Measurements from ENCODE around the gene GPR137. TPM values are rescaled to one million over a fixed set of nuclear protein-coding genes. Genes with fewer than 3 reads are reported as not detected.

Gene GPR137
- total RNA-seq, 1 donor from 2014 or later, result 57.8 TPM

DNA sequence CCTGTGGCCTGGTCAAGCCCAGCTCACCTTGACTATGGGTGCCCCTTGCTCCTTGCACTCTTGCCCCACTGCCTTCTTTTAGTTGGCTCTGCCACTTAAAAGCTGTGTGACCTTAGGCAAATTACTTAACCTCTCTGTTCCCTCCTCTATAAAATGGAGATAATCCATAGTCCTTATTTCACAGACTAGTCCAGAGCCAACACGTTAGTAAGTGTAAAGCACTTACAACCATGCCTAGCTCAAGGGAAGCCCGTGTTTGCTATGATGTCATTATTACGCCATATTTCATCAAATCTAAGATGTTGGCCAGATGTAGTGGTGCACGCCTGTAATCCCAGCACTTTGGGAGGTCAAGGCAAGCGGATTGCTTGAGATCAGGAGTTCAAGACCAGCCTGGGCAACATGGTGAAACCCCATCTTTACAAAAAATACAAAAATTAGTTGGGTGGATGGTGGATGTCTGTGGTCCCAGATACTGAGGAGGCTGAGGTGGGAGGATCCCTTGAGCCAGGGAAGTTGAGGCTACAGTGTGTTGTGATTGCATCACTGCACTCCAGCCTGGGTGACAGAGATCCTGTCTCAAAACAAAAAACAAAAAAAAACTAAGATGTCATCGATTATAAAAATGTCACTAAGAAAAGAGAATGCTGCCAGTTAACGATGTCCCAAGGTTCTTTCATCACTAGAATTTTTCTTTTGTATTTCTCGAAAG, 52.0 kb downstream of the GPR137 start:
- TF ChIP-seq, protein P1, sequence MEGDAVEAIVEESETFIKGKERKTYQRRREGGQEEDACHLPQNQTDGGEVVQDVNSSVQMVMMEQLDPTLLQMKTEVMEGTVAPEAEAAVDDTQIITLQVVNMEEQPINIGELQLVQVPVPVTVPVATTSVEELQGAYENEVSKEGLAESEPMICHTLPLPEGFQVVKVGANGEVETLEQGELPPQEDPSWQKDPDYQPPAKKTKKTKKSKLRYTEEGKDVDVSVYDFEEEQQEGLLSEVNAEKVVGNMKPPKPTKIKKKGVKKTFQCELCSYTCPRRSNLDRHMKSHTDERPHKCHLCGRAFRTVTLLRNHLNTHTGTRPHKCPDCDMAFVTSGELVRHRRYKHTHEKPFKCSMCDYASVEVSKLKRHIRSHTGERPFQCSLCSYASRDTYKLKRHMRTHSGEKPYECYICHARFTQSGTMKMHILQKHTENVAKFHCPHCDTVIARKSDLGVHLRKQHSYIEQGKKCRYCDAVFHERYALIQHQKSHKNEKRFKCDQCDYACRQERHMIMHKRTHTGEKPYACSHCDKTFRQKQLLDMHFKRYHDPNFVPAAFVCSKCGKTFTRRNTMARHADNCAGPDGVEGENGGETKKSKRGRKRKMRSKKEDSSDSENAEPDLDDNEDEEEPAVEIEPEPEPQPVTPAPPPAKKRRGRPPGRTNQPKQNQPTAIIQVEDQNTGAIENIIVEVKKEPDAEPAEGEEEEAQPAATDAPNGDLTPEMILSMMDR (IDR thresholded peaks at IDR 0.05), result no peak

DNA sequence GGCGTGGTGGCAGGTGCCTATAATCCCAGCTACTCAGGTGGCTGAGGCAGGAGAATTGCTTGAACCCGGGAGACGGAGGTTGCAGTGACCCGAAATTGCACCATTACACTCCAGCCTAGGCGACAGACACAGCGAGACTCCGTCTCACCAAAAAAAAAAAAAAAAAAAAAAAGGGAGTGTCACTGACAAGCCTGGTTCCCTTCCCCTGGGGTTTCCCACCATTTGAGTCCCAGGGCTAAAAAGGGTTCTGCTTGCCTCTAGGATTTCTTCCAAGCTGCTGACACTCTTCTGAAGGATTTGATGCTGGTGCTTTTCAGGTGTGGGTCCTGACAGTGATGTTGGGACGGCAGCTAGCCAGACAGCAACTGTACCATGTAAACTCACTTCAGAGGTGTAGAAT, 53.1 kb downstream of the GPR137 start:
- no peak for DNase-seq (ENCODE audit: low spot score)
- no peak overlapping the region for H3K4me3 Mint-ChIP-seq (ENCODE audit: unreplicated experiment)
- no peaks in the 10 kb centered on the region for H3K27me3 Mint-ChIP-seq (ENCODE audit: low read depth)
- no peaks in the 10 kb centered on the region for H3K9me3 Mint-ChIP-seq (ENCODE audit: low read depth)
- H3K4me1 Mint-ChIP-seq (ENCODE audit: low read depth), result peaks cover 9% of the 10 kb centered on the region
- TF ChIP-seq, protein P1 (IDR thresholded peaks at IDR 0.05), result no peak
- H3K36me3 Mint-ChIP-seq (ENCODE audit: low read depth), result no peaks in the 10 kb centered on the region
- H3K27ac Mint-ChIP-seq (ENCODE audit: unreplicated experiment), result no peak overlapping the region

More for the DNA sequence above, 52.0 kb downstream of the GPR137 start:
- no peak overlapping the region for H3K27ac Mint-ChIP-seq (ENCODE audit: unreplicated experiment)
- no peaks in the 10 kb centered on the region for H3K36me3 Mint-ChIP-seq (ENCODE audit: low read depth)
- no peaks in the 10 kb centered on the region for H3K27me3 Mint-ChIP-seq (ENCODE audit: low read depth)
- H3K4me3 Mint-ChIP-seq (ENCODE audit: unreplicated experiment), result no peak overlapping the region
- H3K4me1 Mint-ChIP-seq (ENCODE audit: low read depth), result peaks cover 9% of the 10 kb centered on the region
- DNase-seq (ENCODE audit: low spot score), result no peak
- H3K9me3 Mint-ChIP-seq (ENCODE audit: low read depth), result no peaks in the 10 kb centered on the region

Other genes with a start within 250 kb of the GPR137 start
- gene FLRT1, start 249.9 kb upstream of the GPR137 start, total RNA-seq, result 0.12 to 0.31 TPM (median 0.22 TPM) in 3 replicates
- 15.7 to 20.6 TPM (median 16.9 TPM) in 3 replicates for gene MACROD1, start 119.7 kb upstream of the GPR137 start, total RNA-seq
- gene STIP1, start 99.7 kb upstream of the GPR137 start, total RNA-seq, result 108 to 129 TPM (median 109 TPM) in 3 replicates
- gene FERMT3, start 79.1 kb upstream of the GPR137 start, total RNA-seq, result 1.0 to 1.5 TPM (median 1.5 TPM) in 3 replicates
- gene TRPT1, start 59.7 kb upstream of the GPR137 start, total RNA-seq, result 37.9 to 45.7 TPM (median 42.2 TPM) in 3 replicates
- 42.1 to 56.6 TPM (median 49.9 TPM) in 3 replicates for gene NUDT22, start 59.6 kb upstream of the GPR137 start, total RNA-seq
- gene DNAJC4, start 55.3 kb upstream of the GPR137 start, total RNA-seq, result 27.0 to 31.6 TPM (median 28.9 TPM) in 3 replicates
- gene VEGFB, start 51.3 kb upstream of the GPR137 start, total RNA-seq, result 165 to 209 TPM (median 168 TPM) in 3 replicates
- 42.1 to 54.3 TPM (median 43.0 TPM) in 3 replicates for gene FKBP2, start 44.8 kb upstream of the GPR137 start, total RNA-seq
- 280 to 358 TPM (median 322 TPM) in 3 replicates for gene PPP1R14B, start 38.9 kb upstream of the GPR137 start, total RNA-seq
- gene PLCB3, start 34.3 kb upstream of the GPR137 start, total RNA-seq, result 35.5 to 51.4 TPM (median 47.2 TPM) in 3 replicates
- gene BAD, start 1.2 kb upstream of the GPR137 start, total RNA-seq, result 55.5 to 58.8 TPM (median 56.8 TPM) in 3 replicates
- gene KCNK4, start 5.5 kb downstream of the GPR137 start, total RNA-seq, result 0.22 to 0.39 TPM in 2 of 3 replicates, not detected in the other
- gene CATSPERZ, start 14.5 kb downstream of the GPR137 start, total RNA-seq, result 0.92 to 1.0 TPM in 2 of 3 replicates, not detected in the other
- gene ESRRA, start 19.7 kb downstream of the GPR137 start, total RNA-seq, result 25.6 to 30.7 TPM (median 29.6 TPM) in 3 replicates
- gene TRMT112, start 31.7 kb downstream of the GPR137 start, total RNA-seq, result 122 to 182 TPM (median 126 TPM) in 3 replicates
- 181 to 234 TPM (median 232 TPM) in 3 replicates for gene PRDX5, start 32.3 kb downstream of the GPR137 start, total RNA-seq
- 0.82 to 1.3 TPM (median 0.99 TPM) in 3 replicates for gene CCDC88B, start 54.4 kb downstream of the GPR137 start, total RNA-seq
- 32.7 to 43.6 TPM (median 34.9 TPM) in 3 replicates for gene RPS6KA4, start 73.3 kb downstream of the GPR137 start, total RNA-seq

Measured in chondrocyte (in vitro differentiated cells).